GM19099 (cell line): ENCODE data around the gene DDX42.

Experiments
- POLR2A ChIP-seq: IDR thresholded peaks from 3 replicates; pipeline ENCODE4 v1.6.1; 2011; ENCODE audit warnings: low read depth; ENCODE audit not compliant: insufficient read length; ENCODE audit errors: extremely low read depth

DDX42 gene

DNA sequence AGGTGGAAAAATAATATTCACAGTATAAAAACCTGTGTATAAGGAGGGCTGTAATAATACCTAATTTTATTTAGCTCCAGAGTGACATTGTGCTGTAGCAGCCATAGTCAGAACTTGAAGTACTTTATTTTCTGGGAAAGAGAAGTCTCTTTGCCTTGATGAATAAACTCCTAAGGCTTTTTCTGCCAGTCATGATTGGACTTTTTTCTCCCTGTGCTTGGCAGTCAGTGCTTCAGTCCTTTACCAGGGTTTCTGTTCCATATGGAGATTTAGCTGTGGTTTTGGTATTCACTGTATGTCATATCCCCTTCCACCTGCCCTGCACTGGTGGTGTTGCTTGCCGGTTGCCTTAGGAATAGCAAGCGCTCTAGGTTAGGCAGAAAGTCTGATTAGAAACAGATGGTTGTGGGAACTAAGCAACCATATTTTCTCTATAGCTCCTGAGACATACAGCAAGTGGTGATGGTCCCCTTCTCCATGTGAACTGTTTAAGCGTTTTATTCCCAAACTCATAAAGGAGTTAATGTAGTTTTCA, 24.7 kb downstream of the DDX42 start:
- TF ChIP-seq POLR2A: no peak

DNA sequence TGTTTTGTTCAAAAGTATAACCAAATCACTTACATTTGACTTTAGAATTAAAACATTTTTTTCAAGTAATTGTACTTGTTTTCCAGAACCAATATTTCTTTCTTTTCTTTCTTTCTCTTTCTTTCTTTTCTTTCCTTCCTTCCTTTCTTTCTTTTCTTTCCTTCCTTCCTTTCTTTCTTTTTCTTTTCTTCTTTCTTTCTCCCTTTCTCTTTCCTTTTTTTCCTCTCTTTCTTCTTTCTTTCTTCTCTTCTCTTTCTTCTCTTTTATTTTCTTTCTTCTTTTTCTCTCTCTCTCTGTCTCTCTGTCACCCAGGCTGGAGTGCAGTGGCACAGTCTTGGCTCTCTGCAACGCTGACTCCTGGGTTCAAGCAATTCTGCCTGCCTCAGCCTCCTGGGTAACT, 26.8 kb downstream of the DDX42 start:
- no peak for TF ChIP-seq POLR2A

DNA sequence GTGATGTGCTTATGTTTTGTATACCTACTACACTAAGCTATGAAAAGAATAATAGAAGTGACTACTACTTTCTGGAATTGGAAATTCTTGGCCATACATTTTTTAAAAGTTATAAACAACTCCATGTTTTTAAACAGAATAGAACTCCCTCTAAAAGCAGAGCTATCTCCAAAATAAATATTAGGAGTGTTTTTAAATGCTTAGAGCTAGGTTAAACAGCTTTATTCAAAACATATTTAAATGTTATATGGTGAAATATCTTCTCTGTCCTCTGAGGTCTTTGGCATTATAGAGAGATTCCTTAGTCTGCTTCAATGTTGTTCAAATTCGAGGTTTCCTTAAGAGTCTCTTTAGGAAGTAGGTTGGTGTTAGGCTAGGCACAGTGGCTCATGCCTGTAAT, 30.4 kb downstream of the DDX42 start:
- TF ChIP-seq POLR2A: no peak

DNA sequence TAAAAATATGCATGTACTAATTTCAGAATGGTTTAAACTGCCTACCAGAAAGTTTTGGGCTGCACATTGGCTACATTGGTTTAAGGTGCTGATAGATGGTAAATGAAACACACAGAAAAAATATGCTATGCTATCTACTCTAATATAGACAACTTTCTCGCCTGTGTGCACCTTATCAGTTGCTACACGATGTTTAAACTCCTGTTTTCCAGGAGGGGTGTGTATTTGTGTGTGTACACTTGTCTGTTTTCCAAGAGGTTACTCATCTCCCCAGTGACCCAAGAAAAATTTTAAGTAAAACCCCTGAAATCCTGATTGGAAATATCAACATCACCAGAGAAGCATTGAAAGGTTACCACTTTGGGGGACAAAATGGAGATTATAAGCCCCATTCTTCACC, 31.6 kb downstream of the DDX42 start:
- TF ChIP-seq POLR2A: no peak

DNA sequence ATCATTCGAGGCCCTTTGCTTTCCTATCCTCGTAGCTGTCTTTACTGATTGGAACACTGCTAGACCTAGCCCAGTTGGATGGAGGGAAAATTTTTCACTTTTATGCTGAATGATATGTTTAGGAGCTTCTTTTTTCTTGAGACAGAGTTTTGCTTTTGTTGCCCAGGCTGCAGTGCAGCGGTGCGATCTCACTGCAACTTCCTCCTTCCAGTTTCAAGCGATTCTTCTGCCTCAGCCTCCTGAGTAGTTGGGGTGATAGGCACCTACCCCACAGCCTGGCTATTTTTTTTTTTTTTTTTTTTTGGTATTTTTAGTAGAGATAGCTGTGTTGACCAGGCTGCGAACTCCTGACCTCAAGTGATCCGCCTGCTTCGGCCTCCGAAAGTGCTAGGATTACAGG, 36.0 kb downstream of the DDX42 start:
- TF ChIP-seq POLR2A: no peak

DNA sequence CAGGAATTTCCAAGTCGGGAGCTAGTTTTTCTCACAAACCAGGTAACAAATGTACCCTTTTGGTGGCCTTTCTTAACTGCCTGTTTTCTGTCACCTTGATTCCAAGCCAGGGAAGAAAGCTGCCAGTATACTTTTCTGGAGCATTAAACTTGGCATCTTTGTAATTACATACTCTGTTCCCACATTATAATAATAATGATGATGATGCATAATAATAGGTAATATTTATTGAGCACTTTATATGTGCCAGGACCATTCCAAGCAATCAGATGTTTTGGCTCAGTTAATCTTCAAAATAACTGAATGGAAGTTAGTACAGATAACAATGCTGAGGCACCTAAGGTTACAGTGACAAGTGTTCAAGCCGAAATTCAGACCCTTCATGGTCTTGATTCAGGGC, 42.2 kb downstream of the DDX42 start:
- no peak for TF ChIP-seq POLR2A

DNA sequence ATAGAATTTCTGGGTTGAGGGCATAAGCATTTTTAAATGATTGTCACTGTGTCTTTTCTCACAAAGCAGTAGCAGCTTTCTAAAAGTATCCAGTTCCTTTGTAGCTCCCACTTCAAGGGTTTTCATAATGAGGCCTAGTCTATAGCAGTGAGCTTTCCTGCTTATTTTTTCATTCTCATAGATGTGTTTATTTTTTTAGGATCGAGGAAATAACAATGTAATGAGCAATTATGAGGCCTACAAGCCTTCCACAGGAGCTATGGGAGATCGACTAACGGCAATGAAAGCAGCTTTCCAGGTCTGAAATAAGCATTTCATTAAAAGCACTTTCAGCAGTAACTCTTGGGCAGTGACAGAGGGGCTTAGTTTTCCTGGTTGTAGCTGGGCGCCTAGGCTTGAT, 42.7 kb downstream of the DDX42 start:
- no peak for TF ChIP-seq POLR2A

DNA sequence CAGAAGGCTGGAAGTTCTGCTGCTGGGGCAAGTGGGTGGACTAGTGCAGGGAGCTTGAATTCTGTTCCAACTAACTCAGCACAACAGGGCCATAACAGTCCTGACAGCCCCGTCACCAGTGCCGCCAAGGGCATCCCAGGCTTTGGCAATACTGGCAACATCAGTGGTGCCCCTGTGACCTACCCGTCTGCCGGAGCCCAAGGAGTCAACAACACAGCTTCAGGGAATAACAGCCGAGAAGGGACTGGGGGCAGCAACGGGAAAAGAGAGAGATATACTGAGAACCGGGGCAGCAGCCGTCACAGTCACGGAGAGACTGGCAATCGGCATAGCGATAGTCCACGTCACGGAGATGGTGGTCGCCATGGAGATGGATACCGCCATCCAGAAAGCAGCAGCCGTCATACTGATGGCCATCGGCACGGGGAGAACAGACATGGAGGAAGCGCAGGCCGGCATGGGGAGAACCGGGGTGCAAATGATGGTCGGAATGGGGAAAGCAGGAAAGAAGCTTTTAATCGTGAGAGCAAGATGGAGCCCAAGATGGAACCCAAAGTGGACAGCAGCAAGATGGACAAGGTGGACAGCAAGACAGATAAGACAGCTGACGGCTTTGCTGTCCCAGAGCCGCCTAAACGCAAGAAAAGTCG, 43.9 kb downstream of the DDX42 start:
- TF ChIP-seq POLR2A: no peak

DNA sequence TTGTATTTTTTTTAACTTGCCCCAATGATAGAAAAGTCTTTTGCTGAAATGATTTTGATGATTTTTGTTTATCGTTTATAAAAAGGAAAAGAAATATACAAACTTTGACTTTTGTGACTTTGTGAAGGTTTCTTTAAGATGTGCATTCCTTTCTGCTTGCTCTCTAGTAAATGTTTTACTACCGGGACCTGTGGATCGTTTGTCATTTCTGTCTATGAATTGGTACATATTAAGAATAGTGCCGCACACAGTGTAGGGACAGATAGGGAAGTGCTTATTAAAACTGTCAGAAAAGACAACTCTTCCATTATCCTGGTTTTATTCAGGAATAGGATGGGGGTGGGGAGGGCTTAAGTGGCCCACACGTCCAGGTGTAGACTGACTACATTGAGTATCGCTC, 45.2 kb downstream of the DDX42 start:
- no peak for TF ChIP-seq POLR2A

DNA sequence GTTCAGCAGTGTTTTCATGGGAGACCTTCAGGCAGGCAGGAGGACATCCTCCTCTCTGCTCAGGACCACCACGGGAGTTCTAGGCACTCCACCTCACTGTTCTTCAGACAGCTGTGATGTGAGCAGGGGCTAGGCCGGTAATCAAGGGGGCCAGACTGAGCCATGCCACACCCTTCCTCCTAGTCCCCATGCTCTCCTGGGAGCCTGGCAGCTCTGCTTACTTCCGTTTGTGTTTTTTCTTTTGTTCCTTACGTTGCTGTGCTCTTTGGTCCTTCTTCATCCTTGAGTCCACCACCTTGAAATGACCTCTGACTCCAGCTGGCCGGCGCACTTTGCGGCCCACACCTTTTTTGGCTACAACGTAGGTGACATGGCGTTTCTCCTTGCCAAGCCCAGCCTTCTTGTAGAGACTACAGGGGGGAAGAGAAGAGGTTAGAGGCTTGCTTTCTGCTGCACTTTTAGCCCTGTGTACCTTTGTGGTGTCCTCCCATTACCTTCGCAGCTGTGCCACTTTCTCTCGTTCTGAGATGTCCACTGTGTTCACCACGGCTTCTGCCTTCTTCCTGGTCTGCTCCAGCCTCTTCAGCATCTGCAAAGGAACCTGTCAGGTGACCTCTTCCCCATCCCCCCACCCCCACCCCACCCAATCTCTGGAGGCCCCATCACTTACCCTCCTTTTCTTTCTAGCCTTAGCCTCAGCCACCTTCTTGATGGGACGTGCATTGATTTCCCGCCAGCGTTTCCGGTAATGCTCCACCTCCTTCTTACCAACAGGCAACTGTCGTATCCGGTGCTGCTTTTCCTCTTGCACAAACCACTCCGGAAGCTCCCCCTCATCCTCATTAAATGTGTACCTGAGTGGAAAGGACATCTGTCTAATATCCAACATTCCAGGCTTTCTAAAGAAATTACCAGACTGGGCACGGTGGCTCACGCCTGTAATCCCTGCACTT, 45.9 kb downstream of the DDX42 start:
- no peak for TF ChIP-seq POLR2A

DNA sequence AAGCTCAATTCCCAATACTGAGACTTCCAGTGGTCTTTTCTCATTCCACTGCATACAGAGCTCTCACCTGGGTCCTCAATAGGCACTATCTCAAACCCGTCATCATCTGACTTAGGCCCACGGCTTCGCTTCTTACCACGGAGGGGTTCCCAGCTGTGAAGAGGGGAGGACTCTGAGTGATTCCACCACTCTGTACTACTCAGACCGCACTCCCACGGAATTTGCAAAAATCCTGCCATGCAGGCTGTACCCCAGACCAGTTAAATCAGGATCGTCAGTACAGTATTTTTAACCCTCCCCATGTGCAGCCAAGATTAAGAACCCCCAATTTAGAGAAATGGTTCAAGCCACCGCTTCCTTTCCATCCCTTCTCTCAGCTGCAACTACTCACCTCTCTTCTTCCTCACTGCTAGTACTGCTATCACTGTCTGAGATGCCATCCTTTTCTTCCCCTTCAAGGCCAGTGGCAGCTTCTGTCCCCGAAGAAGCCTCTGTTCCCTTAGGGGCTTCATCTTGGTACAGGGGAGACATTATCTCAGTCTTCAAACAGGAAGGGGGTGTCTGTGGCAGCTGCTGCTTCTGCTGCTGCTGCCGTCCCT, 47.1 kb downstream of the DDX42 start:
- peak; percentile 5 for TF ChIP-seq POLR2A

DNA sequence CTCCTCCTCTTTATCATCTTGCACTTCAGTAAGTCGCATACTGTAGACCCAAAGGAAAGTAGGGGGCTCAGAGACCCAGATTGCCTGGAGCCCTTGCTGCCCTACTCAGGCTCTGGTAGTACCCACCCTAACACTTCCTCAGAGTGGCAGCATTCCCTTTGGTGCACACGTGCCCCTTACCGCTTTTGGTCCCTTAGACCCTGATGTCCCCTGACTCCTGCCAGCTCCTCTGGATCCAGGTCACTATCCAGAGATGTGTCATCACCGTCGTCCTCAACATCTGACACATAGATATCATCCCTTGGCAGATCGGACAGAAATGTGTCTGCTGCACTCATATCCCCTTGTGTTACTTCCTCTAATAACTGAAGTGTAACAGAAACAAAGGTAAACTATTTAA, 47.8 kb downstream of the DDX42 start:
- TF ChIP-seq POLR2A: no peak

DNA sequence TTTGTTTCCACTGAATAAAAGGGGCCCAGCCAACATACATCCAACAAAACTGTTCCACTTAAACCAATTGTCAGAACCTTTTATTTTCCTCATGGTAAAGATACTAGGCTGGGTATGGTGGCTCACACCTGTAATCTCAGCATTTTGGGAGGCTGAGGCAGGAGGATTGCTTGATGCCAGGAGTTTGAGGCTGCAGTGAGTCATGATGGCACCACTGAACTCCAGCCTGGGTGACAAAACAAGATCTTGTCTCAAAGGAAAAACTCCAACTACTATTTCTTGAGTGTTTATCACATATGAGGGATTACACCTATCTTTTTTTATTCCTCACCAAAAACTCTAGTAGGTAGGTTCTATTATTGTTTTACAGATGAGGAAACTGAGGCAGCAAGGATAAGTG, 48.6 kb downstream of the DDX42 start:
- no peak for TF ChIP-seq POLR2A

DNA sequence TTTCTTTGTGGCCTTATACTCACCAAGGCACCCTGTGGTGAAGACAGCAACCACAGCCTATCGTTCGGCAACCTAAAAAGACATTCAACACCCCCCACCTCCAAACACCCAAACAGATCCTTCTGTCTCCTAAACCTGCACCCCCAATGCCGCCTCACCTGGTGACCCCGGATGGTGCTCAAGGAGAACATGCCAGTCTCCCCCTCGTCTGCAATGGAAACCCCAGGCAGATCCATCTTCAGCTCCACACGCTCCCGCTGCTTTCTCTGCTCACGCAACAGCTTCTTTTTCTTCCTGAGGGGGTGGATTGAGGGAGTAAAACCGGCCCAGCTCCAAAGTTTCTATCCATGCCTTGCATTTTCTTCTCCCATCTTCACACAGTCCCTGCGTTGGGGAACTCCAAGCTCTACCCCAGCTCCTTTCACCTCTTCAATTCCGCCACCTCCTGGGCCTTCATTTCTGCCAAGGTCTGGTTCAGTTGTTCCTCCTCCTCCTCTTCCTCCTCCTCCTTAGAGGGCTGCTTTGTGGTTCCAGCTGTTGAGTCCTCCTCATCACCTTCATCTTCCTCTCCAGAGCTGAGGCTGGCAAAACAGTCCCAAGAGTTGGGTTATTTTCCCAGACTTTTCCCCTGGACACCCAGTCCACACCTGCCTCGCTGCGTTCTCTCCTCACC, 49.8 kb downstream of the DDX42 start:
- TF ChIP-seq POLR2A: no peak

DNA sequence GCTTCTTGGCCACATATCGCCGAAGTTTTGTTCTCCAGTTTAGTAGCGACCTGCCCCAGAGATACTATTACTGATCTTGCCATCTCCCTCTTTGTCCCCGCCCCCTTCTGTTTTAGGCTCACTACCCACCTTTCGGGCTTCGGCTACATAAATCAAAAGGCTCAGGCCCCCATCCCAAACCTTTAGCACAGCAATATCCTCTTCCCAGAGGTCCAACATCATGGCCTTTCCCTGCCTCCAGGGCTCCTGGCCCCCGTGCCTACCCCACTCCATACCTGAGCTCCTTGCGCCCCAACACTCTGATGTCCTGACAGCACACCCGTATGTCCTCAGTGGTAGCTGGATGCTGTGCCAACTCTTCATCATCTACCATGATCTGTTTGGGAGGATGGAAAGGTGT, 50.4 kb downstream of the DDX42 start:
- TF ChIP-seq POLR2A: no peak

DNA sequence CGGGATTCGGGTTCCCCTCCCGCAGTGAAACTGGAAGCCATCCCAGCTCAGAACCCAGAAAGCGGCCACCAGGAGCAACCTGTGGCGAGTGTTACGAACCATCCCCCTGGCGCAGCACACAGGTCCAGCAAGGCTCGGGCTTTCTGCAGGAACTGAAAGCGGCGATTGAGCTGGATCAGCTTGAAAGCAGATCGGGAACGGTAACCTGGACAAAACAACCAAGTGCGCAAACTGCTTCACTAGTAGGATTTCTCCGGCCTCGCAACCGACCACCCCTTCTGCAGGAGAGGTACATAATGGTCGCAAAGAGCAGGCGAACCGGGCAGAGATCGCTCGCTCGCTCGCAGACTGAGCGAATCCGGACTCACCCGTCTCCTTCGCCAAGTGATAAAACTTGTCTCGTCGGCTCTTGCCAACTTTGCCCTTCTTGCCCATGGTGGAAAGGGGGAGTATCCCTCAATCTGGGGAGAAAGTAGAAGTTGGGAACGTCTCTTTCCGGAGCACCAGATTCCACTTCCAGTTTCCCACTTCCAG, 52.6 kb downstream of the DDX42 start:
- no peak for TF ChIP-seq POLR2A
